Suprapubic skin (tissue), 4 donors: Measurements from ENCODE around the gene ADAMTS2. TPM values are rescaled to one million over a fixed set of nuclear protein-coding genes. Genes with fewer than 3 reads are reported as not detected.
A peak's percentile ranks its signal among the peaks of the same experiment; 100 is the strongest.

ENCODE experiments used
- DNase-seq, 2 donors: peaks; one replicate each; pipeline ENCODE4 v3.0.0-alpha.2; 2019; ENCODE audit warnings: low spot score in 2 of 2
- H3K27ac ChIP-seq: fragments of 200-600 bp; sonication (generic); one replicate; pipeline ENCODE4 v1.5.1; 2019
- H3K27me3 ChIP-seq: fragments of 200-600 bp; sonication (generic); one replicate; pipeline ENCODE4 v1.5.1; 2019
- H3K36me3 ChIP-seq: fragments of 200-600 bp; sonication (generic); one replicate; pipeline ENCODE4 v1.5.1; 2019
- H3K4me1 ChIP-seq: fragments of 200-600 bp; sonication (generic); one replicate; pipeline ENCODE4 v1.5.1; 2019
- H3K4me3 ChIP-seq: fragments of 200-600 bp; sonication (generic); one replicate; pipeline ENCODE4 v1.5.1; 2019; ENCODE audit warnings: mild to moderate bottlenecking
- H3K9me3 ChIP-seq: fragments of 200-600 bp; sonication (generic); one replicate; pipeline ENCODE4 v1.5.1; 2019
- CTCF ChIP-seq, 2 donors: fragments of 200-600 bp in 1 of 2; fragments of 450-650 bp in 1 of 2; sonication (generic) in 1 of 2; IDR thresholded peaks; one replicate each; pipeline ENCODE4 v1.5.1; 2016 to 2019; ENCODE audit warnings: antibody characterized with exemption in 2 of 2, mild to moderate bottlenecking in 1 of 2, moderate library complexity in 1 of 2
- EP300 ChIP-seq: sonication (generic); formaldehyde crosslinking; IDR thresholded peaks from one replicate; pipeline ENCODE4 v1.6.1; 2017; ENCODE audit warnings: antibody characterized with exemption
- POLR2A ChIP-seq, 2 donors: fragments of 450-650 bp; IDR thresholded peaks; one replicate each; pipeline ENCODE4 v1.6.1; 2017; ENCODE audit warnings: antibody characterized with exemption in 2 of 2, mild to moderate bottlenecking in 2 of 2, moderate library complexity in 2 of 2
- POLR2AphosphoS5 ChIP-seq, 3 donors: sonication (generic); formaldehyde crosslinking; IDR thresholded peaks; one replicate each; pipeline ENCODE4 v1.6.1; 2017; ENCODE audit warnings: antibody characterized with exemption in 3 of 3
- WGBS: methylation state at CpG from one replicate; pipeline ENCODE4 v1.1.5; 2018; 5-methylcytosine and 5-hydroxymethylcytosine counted together
- total RNA-seq, 4 donors: library from RNA; depleted of rRNA; stranded (reverse); fragments of >200 nt; gene quantifications; one replicate each; pipeline ENCODE4 v1.1.0, GENCODE V29; 2016

Gene ADAMTS2
- total RNA-seq, 4 donors from 2014 or later, result 3.1 to 5.5 (median 4.3) TPM

- 91% methylated on average over 10 of the region's 10 CpGs for WGBS
- H3K27me3 ChIP-seq, result no peaks in the 10 kb centered on the region
- peak in 1 of 2 donors; percentile 18 for DNase-seq
- no peak overlapping the region for H3K27ac ChIP-seq
- no peaks in the 10 kb centered on the region for H3K9me3 ChIP-seq
- TF ChIP-seq EP300, result no peak
- no peak for TF ChIP-seq CTCF (IDR thresholded peaks at IDR 0.05)
- TF ChIP-seq POLR2AphosphoS5 (IDR thresholded peaks at IDR 0.05), result no peak
- TF ChIP-seq POLR2A (IDR thresholded peaks at IDR 0.05), result no peak
- peaks cover 24% of the 10 kb centered on the region for H3K4me1 ChIP-seq
- H3K4me3 ChIP-seq, result no peak overlapping the region
- no peaks in the 10 kb centered on the region for H3K36me3 ChIP-seq
Measured at GRCh38 chr5:179297026-179297425, 48.2 kb downstream of the ADAMTS2 start.

GRCh38 chr5:179296150-179296821, 49.0 kb downstream of the ADAMTS2 start:
- Histone ChIP-seq H3K36me3 (no peaks in the 10 kb centered on the region), H3K4me1 (peaks cover 24% of the 10 kb centered on the region), H3K27ac (no peak overlapping the region), H3K9me3 (no peaks in the 10 kb centered on the region), H3K4me3 (no peak overlapping the region), H3K27me3 (no peaks in the 10 kb centered on the region)
- WGBS, result 82% methylated on average over 22 of the region's 22 CpGs
- DNase-seq, result peak; percentile 57 to 65
- TF ChIP-seq POLR2A (IDR thresholded peaks at IDR 0.05) (no peak), CTCF (IDR thresholded peaks at IDR 0.05) (no peak), POLR2AphosphoS5 (IDR thresholded peaks at IDR 0.05) (no peak), EP300 (no peak)

GRCh38 chr5:179295778-179296149, 49.5 kb downstream of the ADAMTS2 start:
- Histone ChIP-seq H3K9me3 (no peaks in the 10 kb centered on the region), H3K4me3 (no peak overlapping the region), H3K27ac (peak overlapping the region; percentile 66), H3K4me1 (peaks cover 24% of the 10 kb centered on the region), H3K27me3 (no peaks in the 10 kb centered on the region), H3K36me3 (no peaks in the 10 kb centered on the region)
- peak in 1 of 2 donors; percentile 67 for DNase-seq
- WGBS, result 73% methylated on average over 10 of the region's 10 CpGs
- no peak for TF ChIP-seq EP300
- no peak for TF ChIP-seq CTCF (IDR thresholded peaks at IDR 0.05)
- TF ChIP-seq POLR2AphosphoS5 (IDR thresholded peaks at IDR 0.05), result no peak
- no peak for TF ChIP-seq POLR2A (IDR thresholded peaks at IDR 0.05)

GRCh38 chr5:179294891-179295777, 50.1 kb downstream of the ADAMTS2 start:
- Histone ChIP-seq H3K4me1 (peaks cover 21% of the 10 kb centered on the region), H3K9me3 (no peaks in the 10 kb centered on the region), H3K27me3 (no peaks in the 10 kb centered on the region), H3K36me3 (no peaks in the 10 kb centered on the region), H3K4me3 (no peak overlapping the region), H3K27ac (peak overlapping the region; percentile 66)
- DNase-seq, result peak; percentile 56 to 65
- 51% methylated on average over 13 of the region's 19 CpGs for WGBS
- TF ChIP-seq CTCF (IDR thresholded peaks at IDR 0.05), result peak in 1 of 2 donors; percentile 13
- no peak for TF ChIP-seq EP300

GRCh38 chr5:179294131-179294780, 51.0 kb downstream of the ADAMTS2 start:
- TF ChIP-seq EP300 (no peak), POLR2AphosphoS5 (IDR thresholded peaks at IDR 0.05) (no peak), POLR2A (IDR thresholded peaks at IDR 0.05) (no peak), CTCF (IDR thresholded peaks at IDR 0.05) (no peak)
- no peaks in the 10 kb centered on the region for H3K36me3 ChIP-seq
- no peaks in the 10 kb centered on the region for H3K9me3 ChIP-seq
- 83% methylated on average over 5 of the region's 12 CpGs for WGBS
- peak; percentile 26 to 74 for DNase-seq
- H3K27ac ChIP-seq, result peak overlapping the region; percentile 40
- peaks cover 21% of the 10 kb centered on the region for H3K4me1 ChIP-seq
- no peak overlapping the region for H3K4me3 ChIP-seq
- no peaks in the 10 kb centered on the region for H3K27me3 ChIP-seq
